NCI-H2227 (cell line): ENCODE data around the gene BICD1.

ENCODE experiments used
- DNase-seq: peaks from one replicate; lab custom pipeline; 2025; ENCODE audit not compliant: unreplicated experiment; lab: John Stamatoyannopoulos, UW

Gene BICD1

GRCh38 chr12:32102234-32102633 is 4.4 kb upstream of the BICD1 start:
- no peak for DNase-seq

GRCh38 chr12:32104572-32105355 is 1.9 kb upstream of the BICD1 start:
- DNase-seq, result no peak

- DNase-seq, result no peak
Observed at GRCh38 chr12:32105986-32106516, 596 bp upstream of the BICD1 start.

- no peak for DNase-seq
Observed at GRCh38 chr12:32107359-32108267, 966 bp downstream of the BICD1 start.

GRCh38 chr12:32108787-32109186 is 2.1 kb downstream of the BICD1 start:
- DNase-seq, result no peak

- no peak for DNase-seq
Observed at GRCh38 chr12:32110417-32110816, 3.8 kb downstream of the BICD1 start.

- DNase-seq, result no peak
Observed at GRCh38 chr12:32110942-32111341, 4.3 kb downstream of the BICD1 start.

- DNase-seq, result no peak
Observed at GRCh38 chr12:32115404-32116104, 8.9 kb downstream of the BICD1 start.

- DNase-seq, result no peak
Observed at GRCh38 chr12:32116897-32117296, 10.2 kb downstream of the BICD1 start.

- no peak for DNase-seq
Observed at GRCh38 chr12:32117316-32117715, 10.7 kb downstream of the BICD1 start.

GRCh38 chr12:32118806-32119205 is 12.2 kb downstream of the BICD1 start:
- no peak for DNase-seq

- DNase-seq, result peak; percentile 81
Observed at GRCh38 chr12:32120419-32120818, 13.8 kb downstream of the BICD1 start.

- DNase-seq, result peak; percentile 36
Observed at GRCh38 chr12:32124637-32125036, 18.0 kb downstream of the BICD1 start.

GRCh38 chr12:32125455-32126084 is 18.9 kb downstream of the BICD1 start:
- no peak for DNase-seq

- DNase-seq, result no peak
Observed at GRCh38 chr12:32126720-32127119, 20.1 kb downstream of the BICD1 start.

- no peak for DNase-seq
Observed at GRCh38 chr12:32131666-32132065, 25.0 kb downstream of the BICD1 start.

- no peak for DNase-seq
Observed at GRCh38 chr12:32134101-32134888, 27.6 kb downstream of the BICD1 start.

GRCh38 chr12:32135967-32136366 is 29.3 kb downstream of the BICD1 start:
- DNase-seq, result no peak

- no peak for DNase-seq
Observed at GRCh38 chr12:32136404-32136803, 29.8 kb downstream of the BICD1 start.

- no peak for DNase-seq
Observed at GRCh38 chr12:32139064-32139421, 32.4 kb downstream of the BICD1 start.
